Midbrain (tissue), 1 donor: ENCODE data around the gene ANK3.
A peak's percentile ranks its signal among the peaks of the same experiment; 100 is the strongest.

Source experiments
- DNase-seq: peaks from one replicate; lab custom pipeline; 2025; lab: John Stamatoyannopoulos, UW

Gene ANK3

DNA sequence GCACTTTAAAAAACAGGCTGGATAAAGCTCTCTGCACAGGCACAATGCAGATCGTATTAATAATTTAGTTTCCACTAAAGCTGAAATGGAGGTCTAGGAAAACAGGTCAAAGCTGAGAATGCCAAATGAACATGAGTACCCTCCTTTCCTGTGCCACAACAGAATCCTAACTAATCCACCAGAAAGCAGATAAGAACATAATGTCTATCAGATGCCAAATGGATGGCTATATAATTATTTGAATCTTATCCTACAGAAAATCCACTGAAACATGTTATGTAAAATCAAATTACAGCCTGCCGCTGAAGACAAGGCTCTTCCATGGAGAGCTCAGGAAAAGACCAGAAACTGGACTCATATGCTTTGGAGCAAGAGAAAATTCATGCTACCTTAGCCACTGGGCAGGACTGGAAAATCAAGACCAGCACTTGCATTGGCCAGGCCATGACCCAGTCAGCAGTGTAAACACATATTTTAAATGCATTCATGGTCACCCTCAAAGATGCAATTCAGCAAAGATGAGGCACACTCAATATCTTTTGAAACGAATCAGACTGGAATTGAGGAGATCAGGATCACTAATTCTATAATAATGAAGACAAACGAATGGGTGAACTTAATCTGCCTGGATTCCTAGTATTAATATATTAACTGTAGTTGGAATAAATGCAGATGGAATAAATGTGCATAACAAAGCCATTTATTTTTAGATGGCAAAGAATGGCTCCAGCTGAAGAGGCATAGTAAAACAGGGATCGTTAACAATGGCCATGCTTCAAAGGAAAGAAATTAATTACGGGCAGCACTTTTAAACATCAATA, 13.2 kb downstream of the ANK3 start:
- no peak for DNase-seq

DNA sequence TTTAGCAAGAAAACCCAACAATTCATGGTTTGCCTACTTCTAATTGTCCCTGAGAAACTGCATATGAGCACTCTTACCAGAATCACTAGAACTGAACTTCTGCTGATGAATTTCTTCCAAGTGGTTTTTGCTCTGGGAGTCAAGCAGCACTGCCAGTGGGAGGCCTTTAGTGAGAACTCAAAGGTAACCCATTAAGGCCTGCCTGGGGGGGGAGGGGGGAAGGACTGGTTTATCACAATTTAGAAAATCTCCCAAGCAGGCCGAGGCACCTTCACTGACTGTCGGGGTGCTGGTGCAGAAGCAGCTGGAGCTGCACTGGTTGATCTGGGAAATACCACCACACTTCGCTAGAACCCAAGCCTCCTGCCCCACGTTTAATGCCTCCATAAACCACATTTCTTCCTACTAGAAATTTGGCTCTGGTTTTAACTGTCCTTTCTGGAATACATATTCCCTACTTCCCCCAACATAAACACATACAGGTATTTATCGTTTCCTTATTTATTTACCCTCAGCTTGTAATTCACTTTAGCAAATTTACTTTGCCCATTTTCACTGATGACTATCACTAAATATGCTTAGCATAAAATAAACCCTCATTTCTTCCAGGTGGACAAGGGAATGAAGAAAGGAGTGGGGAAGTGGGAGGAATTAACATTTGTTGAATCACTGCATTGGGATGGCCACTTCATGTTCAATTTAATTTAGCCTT, 14.2 kb downstream of the ANK3 start:
- DNase-seq, result no peak

DNA sequence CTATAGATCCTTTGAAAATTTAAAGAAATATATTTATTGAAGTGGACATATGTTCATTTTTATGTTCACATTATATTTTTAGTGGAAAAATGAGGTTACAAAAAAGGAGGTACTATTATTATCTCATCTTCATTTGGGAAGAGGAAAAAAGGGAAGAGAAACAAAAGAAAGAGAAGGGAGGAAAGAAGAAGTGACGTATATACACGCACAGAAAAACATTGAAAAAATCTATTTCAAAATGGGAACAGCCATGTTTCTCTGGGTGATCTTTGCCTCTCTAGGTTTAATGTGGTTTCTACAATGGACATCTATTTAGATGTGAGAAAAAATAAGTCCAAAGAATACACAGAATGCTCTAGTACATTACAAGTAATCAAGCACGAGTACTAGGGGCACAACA, 14.8 kb downstream of the ANK3 start:
- no peak for DNase-seq

DNA sequence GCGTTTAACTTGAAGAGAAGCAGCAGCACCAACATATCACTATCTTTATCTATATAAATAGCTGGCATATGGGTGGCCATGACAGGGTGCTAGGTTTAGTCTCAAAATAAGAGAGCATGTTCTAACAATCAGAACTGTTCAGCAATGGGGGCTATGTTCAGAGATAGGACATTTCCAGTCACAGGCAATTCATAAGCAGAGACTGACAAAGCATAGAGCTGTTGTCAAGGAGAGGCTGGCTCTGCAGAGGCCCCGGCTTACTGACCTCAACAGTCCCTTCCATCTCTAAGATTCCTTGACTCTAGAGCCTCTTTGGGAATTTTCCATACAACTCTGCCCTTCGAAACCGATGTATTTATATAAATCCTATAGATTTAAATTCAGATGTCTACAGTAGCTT, 17.2 kb downstream of the ANK3 start:
- no peak for DNase-seq

DNA sequence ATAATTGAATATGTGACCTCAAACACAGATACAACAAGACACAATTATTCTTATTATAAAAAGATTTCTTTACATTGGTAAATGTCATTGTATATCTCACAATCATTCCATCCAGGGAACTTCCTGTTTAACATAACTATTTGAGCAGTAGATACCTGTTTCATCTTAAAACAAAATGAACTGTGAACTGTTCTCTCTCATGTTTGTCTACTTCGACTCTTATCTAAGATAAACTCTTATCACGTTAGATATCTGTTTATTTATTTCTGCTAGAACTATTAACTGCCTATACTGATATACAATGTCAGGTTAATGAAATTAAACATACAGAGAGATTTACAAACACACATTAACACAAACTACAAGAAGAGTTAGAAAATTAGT, 20.1 kb downstream of the ANK3 start:
- no peak for DNase-seq

DNA sequence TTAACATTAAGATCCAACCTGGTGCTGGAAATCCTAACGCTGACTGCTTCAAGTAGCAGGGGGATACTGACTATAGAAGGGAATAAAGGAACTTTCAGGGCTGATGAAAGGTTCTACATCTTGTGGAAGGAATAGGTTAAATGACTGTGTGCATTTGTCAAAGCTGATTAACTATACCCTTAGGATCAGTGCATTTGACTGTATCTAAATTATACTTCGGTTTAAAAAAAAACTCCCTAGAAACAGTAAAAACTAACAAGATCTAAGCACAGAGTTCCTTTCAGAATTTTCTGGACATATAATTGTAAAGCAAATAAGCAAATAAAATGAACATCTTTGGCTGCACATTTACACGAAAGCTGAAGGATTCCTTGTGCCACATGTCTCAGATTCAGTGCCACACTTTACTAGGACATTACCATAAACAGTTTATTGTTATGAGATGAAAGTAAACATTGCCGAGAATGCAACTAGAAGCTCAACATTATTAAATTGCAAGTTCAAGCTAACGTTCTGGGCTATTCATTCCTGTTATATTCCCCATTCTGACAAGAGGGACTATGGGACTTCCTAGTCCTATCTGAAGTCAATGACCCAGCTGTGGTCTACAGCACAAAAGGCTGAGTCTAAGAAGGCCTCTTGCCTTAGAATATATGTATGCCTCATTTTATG, 20.7 kb downstream of the ANK3 start:
- peak; percentile 30 for DNase-seq

DNA sequence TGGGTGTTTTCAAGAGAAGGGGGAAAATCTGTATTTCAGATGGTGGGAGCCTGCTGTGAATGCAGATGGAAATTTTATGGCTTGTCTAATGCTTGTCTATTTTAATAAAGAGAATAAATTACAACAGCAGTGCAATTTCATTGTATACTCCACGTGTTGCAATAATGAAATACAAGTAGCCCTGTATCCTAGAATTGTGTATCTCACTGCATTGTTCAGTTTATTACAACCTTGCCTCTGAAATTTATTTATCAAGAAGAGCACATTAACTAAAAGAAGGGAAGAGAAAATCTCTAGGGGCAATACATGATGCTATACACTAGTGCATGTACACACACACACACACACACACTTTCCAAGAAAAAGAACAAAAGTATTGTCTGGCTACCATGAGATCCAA, 21.8 kb downstream of the ANK3 start:
- no peak for DNase-seq

DNA sequence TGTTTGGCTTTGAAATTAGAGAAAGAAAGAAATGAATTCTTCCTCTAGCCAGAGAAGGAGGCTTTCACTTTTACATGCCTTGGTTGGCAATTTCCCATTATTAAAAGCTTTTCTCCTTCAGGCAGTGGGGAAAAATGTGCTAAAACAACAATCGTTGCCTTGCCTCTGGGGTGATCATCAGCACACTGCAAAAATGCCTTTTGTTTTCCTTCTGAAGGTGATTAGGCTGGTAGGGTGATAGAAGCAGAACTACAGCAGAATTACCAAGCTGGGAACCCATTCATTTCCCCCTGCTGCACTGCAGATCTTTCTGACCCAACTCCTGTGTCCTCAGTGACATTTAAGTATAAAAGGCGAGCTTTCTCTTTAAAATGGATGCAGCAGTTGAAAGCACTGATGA, 22.2 kb downstream of the ANK3 start:
- DNase-seq, result no peak

DNA sequence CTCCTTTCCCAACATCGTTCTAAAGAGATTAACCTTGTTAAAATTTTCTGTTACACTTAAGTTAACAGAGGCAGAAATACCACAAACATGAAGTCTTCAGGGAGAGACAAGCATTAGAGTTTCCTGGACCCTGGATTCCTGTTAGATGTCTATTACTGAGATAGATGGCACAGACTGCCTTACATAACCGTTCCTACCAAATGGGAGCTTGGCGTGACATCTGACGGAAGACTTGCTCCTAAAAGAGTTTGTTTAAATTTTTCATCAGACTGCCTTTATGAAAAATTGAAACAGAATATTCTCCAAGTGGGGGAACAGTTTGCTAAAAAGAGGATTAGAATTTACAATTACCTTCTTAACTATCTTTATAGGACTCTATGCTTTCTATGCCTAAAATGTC, 22.7 kb downstream of the ANK3 start:
- peak; percentile 34 for DNase-seq

DNA sequence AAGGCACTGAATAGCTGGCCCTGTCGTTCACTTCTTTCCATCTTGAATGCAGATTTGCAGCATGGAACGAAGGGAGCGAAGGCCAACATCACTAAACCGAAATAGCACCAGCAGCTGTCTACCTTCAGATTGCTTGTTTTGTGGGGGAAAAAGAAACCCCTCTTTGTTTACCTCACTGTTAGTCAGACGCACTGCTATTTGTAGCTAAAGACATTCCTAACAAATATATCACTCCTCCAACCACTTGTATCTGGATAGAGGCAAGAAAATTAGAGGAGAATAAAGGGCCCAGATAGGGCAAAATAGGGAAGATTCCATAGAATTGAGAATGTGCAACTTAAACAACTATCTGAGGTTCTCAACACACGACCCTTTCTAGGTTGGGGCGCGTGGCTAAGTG, 26.5 kb downstream of the ANK3 start:
- DNase-seq, result no peak

DNA sequence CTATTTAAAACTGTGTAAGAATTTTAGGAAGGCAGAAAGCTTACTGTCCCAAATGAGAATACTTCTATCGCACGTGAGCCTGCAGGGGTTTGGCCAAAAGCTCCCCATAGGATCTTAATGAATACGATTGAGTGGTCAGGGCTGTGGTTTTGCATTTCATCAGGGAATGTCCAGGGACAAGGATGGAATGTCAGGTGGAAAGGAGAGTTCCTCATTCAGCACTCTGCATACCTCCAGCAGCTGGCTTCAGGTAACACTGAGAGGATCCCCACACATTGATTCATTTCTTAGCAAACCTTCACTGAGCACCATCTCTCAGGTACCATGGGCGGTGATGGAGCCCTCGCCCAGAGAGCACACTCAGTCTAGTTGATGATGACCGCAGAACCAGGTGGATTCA, 27.2 kb downstream of the ANK3 start:
- no peak for DNase-seq

DNA sequence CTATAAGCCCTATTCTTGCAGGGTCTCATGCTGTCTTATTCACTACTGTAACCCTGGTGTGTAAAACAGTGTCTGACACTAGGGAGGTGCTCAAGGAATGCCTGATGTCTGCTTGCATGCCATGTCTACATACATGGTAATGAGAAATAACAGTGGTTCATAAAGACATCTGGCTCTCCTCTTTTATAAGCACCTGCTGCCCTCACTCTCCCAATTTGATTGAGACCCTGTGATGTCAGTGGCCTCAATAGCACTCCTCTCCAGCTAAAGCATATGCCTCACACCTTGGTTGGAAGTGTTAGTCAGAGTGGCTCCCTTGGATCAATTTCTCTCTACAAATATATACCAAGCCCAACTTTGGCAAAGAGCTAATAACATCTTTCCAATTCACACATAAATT, 30.6 kb downstream of the ANK3 start:
- DNase-seq, result no peak

DNA sequence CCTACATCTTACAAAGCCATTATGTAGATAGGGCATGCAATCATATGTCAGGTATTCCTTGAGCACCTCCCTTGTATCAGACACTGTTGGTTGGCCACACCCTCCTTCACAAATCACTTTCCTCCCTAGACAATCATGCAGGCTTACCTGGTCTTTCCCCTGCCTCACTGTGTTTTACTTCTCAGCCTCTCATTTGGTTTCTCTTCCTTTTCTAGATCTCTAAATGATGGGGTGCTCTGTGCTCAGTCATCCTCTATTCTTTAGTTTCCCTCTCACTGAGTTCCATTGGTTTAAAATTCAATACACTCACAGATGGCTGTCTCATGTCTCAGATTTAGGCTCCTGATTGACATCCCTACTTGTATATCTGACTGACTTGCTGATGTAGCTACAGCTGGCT, 31.4 kb downstream of the ANK3 start:
- DNase-seq, result no peak

DNA sequence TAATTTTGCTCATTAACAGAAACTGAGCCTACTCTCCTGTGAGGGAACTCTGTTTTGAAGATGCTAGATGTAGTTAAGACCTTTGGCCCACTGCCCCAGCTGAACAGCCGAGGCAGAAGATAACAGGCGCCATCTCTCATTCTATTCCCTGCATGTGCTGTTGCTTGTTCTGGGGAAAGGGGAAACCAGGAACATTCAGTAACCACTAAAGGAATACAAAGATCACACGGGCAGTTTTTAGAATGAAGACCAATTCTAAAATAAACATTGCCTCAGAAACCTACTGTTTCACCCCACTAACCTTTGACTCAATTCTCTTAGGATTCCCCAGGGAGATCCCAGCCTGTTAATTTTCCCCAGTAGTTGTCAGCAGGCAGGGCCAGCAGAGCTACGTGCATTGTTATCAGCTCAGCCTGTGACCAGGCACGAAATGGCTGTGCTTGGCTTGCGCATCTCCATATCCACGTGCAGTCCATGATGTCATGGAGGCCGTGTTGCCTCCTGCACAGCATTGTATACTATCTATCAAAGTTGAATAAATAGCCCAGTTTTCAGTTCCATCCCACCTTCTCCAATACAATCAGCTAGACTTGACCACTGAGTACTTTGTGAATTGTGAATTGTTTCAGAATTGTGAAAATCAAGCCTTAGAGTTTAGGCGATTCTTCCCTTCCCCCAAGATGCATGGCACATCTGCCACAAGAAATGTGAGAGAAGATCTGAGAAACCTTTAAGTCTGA, 36.0 kb downstream of the ANK3 start:
- peak; percentile 69 for DNase-seq

DNA sequence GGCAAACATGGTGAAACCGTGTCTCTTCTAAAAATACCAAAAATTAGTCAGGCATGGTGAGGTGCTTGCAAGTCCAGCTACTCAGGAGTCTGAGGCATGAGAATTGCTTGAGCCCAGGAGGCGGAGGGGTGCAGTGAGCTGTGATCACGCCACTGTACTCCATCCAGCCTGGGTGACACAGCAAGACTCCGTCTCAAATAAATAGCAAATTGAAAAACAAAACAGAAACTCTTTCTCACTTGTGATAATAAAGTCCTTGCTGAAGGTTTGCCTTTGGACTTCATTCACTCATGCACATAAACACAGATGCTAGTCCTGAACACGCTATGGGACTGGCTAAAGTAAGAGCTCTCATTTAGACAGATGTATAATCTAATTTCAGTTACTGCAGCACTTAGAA, 37.6 kb downstream of the ANK3 start:
- no peak for DNase-seq

DNA sequence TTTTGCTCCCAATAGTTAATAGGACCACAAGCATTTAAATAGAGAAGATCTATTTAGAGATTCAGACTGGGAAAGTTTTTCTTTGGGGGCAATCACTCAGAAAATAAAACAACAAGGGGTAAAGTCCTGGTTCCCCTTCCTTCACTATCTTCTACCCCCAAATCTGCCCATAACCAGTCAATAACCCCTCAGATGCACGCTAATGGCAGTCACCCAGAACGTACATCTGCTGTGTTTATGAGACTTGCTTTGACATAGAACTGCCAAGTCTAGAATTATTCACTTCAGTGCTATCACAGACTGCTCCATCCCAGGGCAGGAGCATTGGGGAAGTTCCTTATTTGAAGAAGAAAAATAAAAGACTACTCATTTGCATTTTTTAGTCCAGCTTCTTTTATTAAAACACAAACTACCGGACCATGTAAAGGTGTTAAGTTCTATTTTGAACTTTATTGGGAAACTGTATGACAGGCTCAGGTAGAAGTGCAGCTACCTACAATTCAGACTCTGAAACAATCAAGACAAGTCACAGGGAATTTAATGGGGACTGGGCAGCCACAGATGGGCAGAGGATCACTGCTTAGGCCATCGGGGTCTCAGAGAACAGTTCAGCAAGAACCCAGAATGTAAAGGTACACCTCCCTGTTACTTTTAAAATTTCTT, 38.4 kb downstream of the ANK3 start:
- DNase-seq, result no peak

DNA sequence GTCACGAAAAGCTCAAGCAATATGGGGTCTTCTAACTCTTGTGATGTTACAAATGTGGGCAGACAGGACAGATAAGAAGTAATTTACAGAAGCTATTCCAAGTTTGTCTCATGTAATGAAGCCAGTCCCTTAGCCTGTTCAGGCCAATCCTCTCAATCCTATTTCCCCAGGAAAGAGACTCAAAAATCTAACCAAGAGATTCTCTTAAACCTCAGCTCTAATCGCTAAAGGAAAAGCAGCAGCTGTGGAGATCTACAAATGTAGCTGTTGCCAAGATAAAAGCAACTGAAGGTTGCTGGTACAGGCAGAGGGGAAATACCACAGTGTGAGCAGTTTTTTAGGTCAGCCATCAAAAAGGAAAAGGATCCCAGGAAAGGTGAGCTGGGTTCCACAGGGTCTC, 39.3 kb downstream of the ANK3 start:
- no peak for DNase-seq

DNA sequence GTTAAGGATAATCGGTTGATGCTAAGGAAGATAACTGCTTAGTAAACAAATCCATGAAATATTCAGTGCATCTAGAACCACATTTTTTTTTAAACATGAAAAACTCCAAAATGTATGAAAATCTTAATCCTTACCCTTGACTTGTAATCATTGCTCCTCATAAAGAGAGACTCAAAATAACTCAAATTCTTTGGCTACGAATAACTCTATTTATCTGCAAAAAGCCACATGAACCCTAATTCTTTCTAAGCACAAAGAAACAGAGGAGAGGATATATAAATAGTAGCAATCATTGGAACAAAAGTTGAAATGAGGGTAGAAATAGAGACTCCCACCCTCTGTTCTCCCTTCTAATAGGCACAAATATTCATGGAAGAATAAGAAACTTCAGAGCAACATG, 40.2 kb downstream of the ANK3 start:
- no peak for DNase-seq

DNA sequence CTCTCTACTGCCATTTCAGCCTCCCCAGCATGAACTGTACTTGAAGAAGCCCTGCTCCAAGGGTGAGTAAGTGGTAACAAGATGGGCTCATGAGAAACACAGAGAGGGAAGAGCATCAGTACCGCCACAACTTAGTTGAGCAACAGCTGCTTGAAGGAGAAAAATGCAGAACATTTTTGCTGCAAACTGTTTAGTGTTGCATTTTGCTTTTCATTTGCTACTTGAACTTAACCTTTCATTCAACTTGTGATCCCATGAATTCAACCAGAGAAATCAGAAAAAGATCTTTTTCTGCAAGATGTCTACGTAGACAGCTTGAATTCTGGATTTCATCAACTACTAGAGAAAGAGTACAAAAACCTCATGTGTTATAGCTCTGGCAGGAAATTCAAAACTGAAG, 40.7 kb downstream of the ANK3 start:
- DNase-seq, result peak; percentile 33

DNA sequence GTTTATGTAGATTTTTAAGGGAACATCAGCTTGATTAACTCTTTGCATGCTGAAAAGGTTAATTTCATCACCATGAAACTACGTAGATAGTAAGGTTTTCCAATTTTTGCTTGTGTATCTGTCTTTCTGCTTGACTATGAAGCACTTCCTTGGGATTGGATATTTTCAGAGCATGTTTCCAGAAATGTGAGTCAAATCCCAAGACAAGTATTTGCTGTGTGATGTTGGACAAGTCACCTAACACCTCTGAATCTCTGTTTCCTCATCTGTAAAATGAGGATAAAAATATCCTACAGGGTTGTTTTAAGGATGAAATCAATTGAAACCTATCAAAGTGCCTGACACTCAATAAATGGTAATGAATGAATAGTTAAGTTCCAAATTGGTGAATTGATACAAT, 42.4 kb downstream of the ANK3 start:
- no peak for DNase-seq

DNA sequence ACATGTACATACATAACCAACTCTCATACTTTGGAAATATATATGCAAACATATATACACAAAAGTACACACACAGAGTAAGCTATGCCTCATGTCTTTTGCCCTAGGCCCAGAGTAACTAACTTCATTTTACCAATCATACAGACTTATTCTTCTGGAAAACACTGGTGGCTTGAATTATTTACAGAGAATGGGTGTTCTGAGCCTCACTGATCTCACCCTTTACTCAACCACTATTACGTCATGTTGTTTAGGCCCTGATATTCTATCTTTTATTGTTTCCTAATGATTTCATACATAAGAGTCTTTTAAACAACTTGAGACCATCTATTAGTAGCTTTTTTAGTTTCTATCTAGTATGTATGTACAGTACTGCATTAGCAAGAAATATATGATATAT, 43.0 kb downstream of the ANK3 start:
- no peak for DNase-seq

DNA sequence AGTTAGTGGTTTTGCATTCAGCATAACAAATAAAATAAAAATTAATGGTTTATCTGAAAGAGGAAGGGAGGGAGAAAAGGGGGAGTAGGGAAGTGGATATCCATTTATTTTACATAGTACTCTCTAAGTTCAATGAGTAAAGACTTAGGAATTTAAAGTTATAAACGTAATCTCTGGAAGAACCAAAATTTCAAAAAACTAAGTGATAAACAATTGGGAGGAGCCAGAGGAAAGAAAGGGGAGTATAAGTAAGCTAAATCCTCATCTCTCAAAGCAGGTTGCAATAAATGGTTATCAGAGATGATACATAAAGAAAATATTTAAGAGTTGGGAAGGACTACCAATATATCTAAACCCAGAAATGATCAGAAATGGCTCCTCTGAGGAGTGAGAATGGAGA, 46.4 kb downstream of the ANK3 start:
- DNase-seq, result no peak
